ENCODE measurements around the gene MT1HL1.
"Not testable (repeated sequence)": the region's sequence is repeated elsewhere in the genome, so short reads cannot be mapped to it uniquely, and the experiment has no call there.

The MT1HL1 gene

DNA sequence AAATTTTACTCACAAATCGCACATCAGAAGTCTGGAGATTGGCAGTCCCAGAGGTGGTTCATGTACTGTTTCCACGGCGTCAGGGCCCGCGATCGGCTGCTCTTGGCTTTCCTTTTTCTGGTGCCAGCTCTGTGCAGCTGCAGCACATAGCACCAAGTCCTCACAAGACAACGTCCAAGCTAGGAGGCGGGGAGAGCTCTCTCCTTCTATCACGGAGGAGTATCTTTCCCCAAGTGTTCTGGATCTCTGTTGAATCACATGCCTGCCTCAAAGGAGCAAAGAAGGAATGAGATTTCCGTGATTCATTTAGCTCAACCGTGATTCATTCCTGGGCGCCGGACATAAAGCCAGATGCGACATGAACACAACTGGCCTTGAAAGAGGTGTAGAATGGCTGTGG, 25.5 kb downstream of the MT1HL1 start:
- no peak overlapping the region for H3K4me3 ChIP-seq (ENCODE audit: low read length)
- no peaks in the 10 kb centered on the region for H3K27me3 ChIP-seq (ENCODE audit: insufficient read depth, low read length)
- H3K9ac ChIP-seq (ENCODE audit: low read depth, low read length) = no peak overlapping the region
- no peaks in the 10 kb centered on the region for H3K9me3 ChIP-seq (ENCODE audit: insufficient read depth, low read depth, low read length)
- no peaks in the 10 kb centered on the region for H3K4me1 ChIP-seq (ENCODE audit: insufficient read depth, low read length)
- H3K36me3 ChIP-seq (ENCODE audit: insufficient read depth, low read length) = no peaks in the 10 kb centered on the region
- no peak overlapping the region for H3K27ac ChIP-seq (ENCODE audit: low read depth, low read length)
- WGBS = 92% methylated on average over 14 of the region's 14 CpGs

DNA sequence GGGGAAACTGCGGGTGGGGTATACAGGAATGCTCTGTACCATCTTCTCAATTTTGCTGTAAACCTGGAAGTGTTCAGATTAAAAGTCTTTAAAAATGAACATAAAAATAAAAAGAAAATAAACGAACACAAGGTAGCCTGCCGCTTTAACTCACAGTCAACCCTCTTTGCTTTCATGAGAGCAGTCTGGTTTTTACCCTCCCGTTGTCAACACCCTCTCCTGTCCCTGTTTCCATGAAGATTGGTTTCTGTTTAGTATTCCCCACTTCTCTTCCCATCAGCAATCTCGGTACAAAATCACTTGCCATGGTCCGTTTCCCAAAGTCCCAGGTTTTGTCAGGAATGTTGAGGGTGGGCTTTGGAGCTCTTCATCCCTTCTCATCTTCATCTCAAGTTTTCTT, 28.8 kb downstream of the MT1HL1 start:
- no peaks in the 10 kb centered on the region for H3K9me3 ChIP-seq (ENCODE audit: insufficient read depth, low read depth, low read length)
- no peak overlapping the region for H3K27ac ChIP-seq (ENCODE audit: low read depth, low read length)
- no peaks in the 10 kb centered on the region for H3K4me1 ChIP-seq (ENCODE audit: insufficient read depth, low read length)
- no peak overlapping the region for H3K4me3 ChIP-seq (ENCODE audit: low read length)
- no peaks in the 10 kb centered on the region for H3K36me3 ChIP-seq (ENCODE audit: insufficient read depth, low read length)
- 91% methylated on average over 4 of the region's 6 CpGs for WGBS
- no peaks in the 10 kb centered on the region for H3K27me3 ChIP-seq (ENCODE audit: insufficient read depth, low read length)
- H3K9ac ChIP-seq (ENCODE audit: low read depth, low read length) = no peak overlapping the region

GRCh38 chr1:236974025-236974424, 30.2 kb downstream of the MT1HL1 start:
- H3K4me3 ChIP-seq (ENCODE audit: low read length); H3K27me3 ChIP-seq (ENCODE audit: insufficient read depth, low read length); H3K9ac ChIP-seq (ENCODE audit: low read depth, low read length); H3K36me3 ChIP-seq (ENCODE audit: insufficient read depth, low read length); H3K9me3 ChIP-seq (ENCODE audit: insufficient read depth, low read depth, low read length); H3K27ac ChIP-seq (ENCODE audit: low read depth, low read length); H3K4me1 ChIP-seq (ENCODE audit: insufficient read depth, low read length): not testable (repeated sequence)
- WGBS = 77% methylated on average over 5 of the region's 5 CpGs

DNA sequence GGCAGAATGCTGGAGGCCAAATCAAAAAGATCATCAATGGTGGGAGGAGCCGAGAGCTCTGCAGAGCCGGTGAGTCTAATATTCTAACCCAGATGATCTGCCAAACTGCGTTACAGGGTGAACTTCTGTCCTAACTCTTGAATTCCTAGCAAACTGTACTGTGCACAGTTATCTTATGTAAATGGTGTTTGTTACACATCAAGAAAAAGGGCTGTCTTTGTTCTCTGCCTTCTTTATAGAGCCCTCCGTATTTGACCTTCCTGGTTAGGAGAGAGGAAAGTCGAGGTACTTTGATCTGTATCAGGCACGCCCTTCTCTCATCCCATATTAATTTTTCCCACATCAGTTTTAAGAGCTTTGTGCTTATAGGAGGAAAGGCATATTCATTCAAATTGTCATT, 37.6 kb downstream of the MT1HL1 start:
- Histone ChIP-seq H3K27me3 (ENCODE audit: insufficient read depth, low read length) (no peaks in the 10 kb centered on the region), H3K27ac (ENCODE audit: low read depth, low read length) (no peak overlapping the region), H3K9me3 (ENCODE audit: insufficient read depth, low read depth, low read length) (0 out of 2 replicates have a peak, but pooled peaks cover 3% of the 10 kb centered on the region), H3K9ac (ENCODE audit: low read depth, low read length) (no peak overlapping the region), H3K4me1 (ENCODE audit: insufficient read depth, low read length) (no peaks in the 10 kb centered on the region), H3K4me3 (ENCODE audit: low read length) (no peak overlapping the region), H3K36me3 (ENCODE audit: insufficient read depth, low read length) (no peaks in the 10 kb centered on the region)
- WGBS = 97% methylated on average over 4 of the region's 6 CpGs

GRCh38 chr1:236963920-236964319, 40.3 kb downstream of the MT1HL1 start:
- Histone ChIP-seq H3K36me3 (ENCODE audit: insufficient read depth, low read length) (no peaks in the 10 kb centered on the region), H3K9ac (ENCODE audit: low read depth, low read length) (no peak overlapping the region), H3K27me3 (ENCODE audit: insufficient read depth, low read length) (no peaks in the 10 kb centered on the region), H3K9me3 (ENCODE audit: insufficient read depth, low read depth, low read length) (0 out of 2 replicates have a peak, but pooled peaks cover 7% of the 10 kb centered on the region), H3K4me3 (ENCODE audit: low read length) (no peak overlapping the region), H3K27ac (ENCODE audit: low read depth, low read length) (no peak overlapping the region), H3K4me1 (ENCODE audit: insufficient read depth, low read length) (no peaks in the 10 kb centered on the region)
- WGBS = 83% methylated on average over 2 of the region's 2 CpGs

GRCh38 chr1:236959112-236959511, 45.1 kb downstream of the MT1HL1 start:
- H3K4me1 ChIP-seq (ENCODE audit: insufficient read depth, low read length) = no peaks in the 10 kb centered on the region
- no peaks in the 10 kb centered on the region for H3K27me3 ChIP-seq (ENCODE audit: insufficient read depth, low read length)
- 88% methylated on average over 2 of the region's 2 CpGs for WGBS
- H3K9me3 ChIP-seq (ENCODE audit: insufficient read depth, low read depth, low read length) = 0 out of 2 replicates have a peak, but pooled peaks cover 7% of the 10 kb centered on the region
- H3K9ac ChIP-seq (ENCODE audit: low read depth, low read length) = no peak overlapping the region
- no peak overlapping the region for H3K4me3 ChIP-seq (ENCODE audit: low read length)
- H3K36me3 ChIP-seq (ENCODE audit: insufficient read depth, low read length) = no peaks in the 10 kb centered on the region
- H3K27ac ChIP-seq (ENCODE audit: low read depth, low read length) = no peak overlapping the region

- Histone ChIP-seq H3K9me3 (ENCODE audit: insufficient read depth, low read depth, low read length) (0 out of 2 replicates have a peak, but pooled peaks cover 4% of the 10 kb centered on the region), H3K27me3 (ENCODE audit: insufficient read depth, low read length) (no peaks in the 10 kb centered on the region), H3K9ac (ENCODE audit: low read depth, low read length) (no peak overlapping the region), H3K4me1 (ENCODE audit: insufficient read depth, low read length) (peaks cover 13% of the 10 kb centered on the region), H3K4me3 (ENCODE audit: low read length) (no peak overlapping the region), H3K27ac (ENCODE audit: low read depth, low read length) (no peak overlapping the region), H3K36me3 (ENCODE audit: insufficient read depth, low read length) (no peaks in the 10 kb centered on the region)
- 63% methylated on average over 5 of the region's 5 CpGs for WGBS
Observed at GRCh38 chr1:236957235-236957634, 47.0 kb downstream of the MT1HL1 start.
